Smooth muscle cell (in vitro differentiated cells): ENCODE data around the gene CHADL. TPM values are rescaled to one million over a fixed set of nuclear protein-coding genes. Genes with fewer than 3 reads are reported as not detected.

ENCODE experiments used
- DNase-seq: peaks from one replicate; lab custom pipeline; 2025; ENCODE audit not compliant: unreplicated experiment; lab: John Stamatoyannopoulos, UW
- H2AFZ ChIP-seq: fragments of 200-600 bp; sonication (generic); 2 replicates; pipeline ENCODE4 v1.6.0; 2016; ENCODE audit warnings: antibody characterized with exemption, low read depth, mild to moderate bottlenecking
- H3F3A ChIP-seq: fragments of 200-600 bp; sonication (generic); 2 replicates; pipeline ENCODE4 v1.6.0; 2017; ENCODE audit warnings: antibody characterized with exemption, low read depth
- H3K27ac ChIP-seq: fragments of 200-600 bp; sonication (generic); 2 replicates; pipeline ENCODE4 v1.5.1; 2016; ENCODE audit warnings: low read depth, mild to moderate bottlenecking
- H3K27me3 ChIP-seq: fragments of 200-600 bp; sonication (generic); 2 replicates; pipeline ENCODE4 v1.6.1; 2016; ENCODE audit warnings: low read depth, mild to moderate bottlenecking
- H3K36me3 ChIP-seq: fragments of 200-600 bp; sonication (generic); 2 replicates; pipeline ENCODE4 v1.5.1; 2016; ENCODE audit warnings: low read depth
- H3K4me1 ChIP-seq: fragments of 200-600 bp; sonication (generic); 2 replicates; pipeline ENCODE4 v1.5.1; 2016; ENCODE audit warnings: low read depth
- H3K4me2 ChIP-seq: fragments of 200-600 bp; sonication (generic); 2 replicates; pipeline ENCODE4 v1.6.0; 2016; ENCODE audit warnings: mild to moderate bottlenecking
- H3K4me3 ChIP-seq: fragments of 200-600 bp; sonication (generic); 2 replicates; pipeline ENCODE4 v1.5.1; 2016; ENCODE audit warnings: mild to moderate bottlenecking
- H3K79me2 ChIP-seq: fragments of 200-600 bp; sonication (generic); 2 replicates; pipeline ENCODE4 v1.6.0; 2016; ENCODE audit warnings: low read depth, mild to moderate bottlenecking
- H3K9ac ChIP-seq: fragments of 200-600 bp; sonication (generic); 2 replicates; pipeline ENCODE4 v1.6.0; 2016; ENCODE audit warnings: low read depth
- H3K9me3 ChIP-seq: fragments of 200-600 bp; sonication (generic); replicated peaks from 2 replicates; pipeline ENCODE4 v1.5.1; 2016; ENCODE audit warnings: low read depth
- H4K20me1 ChIP-seq: fragments of 200-600 bp; sonication (generic); 2 replicates; pipeline ENCODE4 v1.6.0; 2016; ENCODE audit warnings: low read depth
- WGBS: methylation state at CpG from one replicate; pipeline ENCODE4 v1.1.7; 2016; ENCODE audit warnings: low lambda C conversion rate; 5-methylcytosine and 5-hydroxymethylcytosine counted together
- polyA plus RNA-seq: library from polyadenylated mRNA; unstranded; fragments of >200 nt; fragmentation: Nextera tagmentation; extraction: Ambion mirVana; gene quantifications from 2 replicates; pipeline ENCODE4 v1.2.1, GENCODE V29; 2016
- total RNA-seq: library from RNA; depleted of rRNA; stranded (reverse); fragments of >200 nt; gene quantifications from 2 replicates; pipeline ENCODE4 v1.2.3, GENCODE V29; 2014
- TF ChIP-seq, protein P1 (sequence below): fragments of 200-600 bp; sonication (generic); IDR thresholded peaks from 2 replicates; pipeline ENCODE4 v1.5.1; 2017; ENCODE audit warnings: borderline replicate concordance, mild to moderate bottlenecking, antibody characterized with exemption; ENCODE audit not compliant: insufficient read depth, poor library complexity, severe bottlenecking

CHADL gene
- total and polyA plus RNA-seq, 2 experiments from 2014 or later: 0.17 TPM; not detected in 1

DNA sequence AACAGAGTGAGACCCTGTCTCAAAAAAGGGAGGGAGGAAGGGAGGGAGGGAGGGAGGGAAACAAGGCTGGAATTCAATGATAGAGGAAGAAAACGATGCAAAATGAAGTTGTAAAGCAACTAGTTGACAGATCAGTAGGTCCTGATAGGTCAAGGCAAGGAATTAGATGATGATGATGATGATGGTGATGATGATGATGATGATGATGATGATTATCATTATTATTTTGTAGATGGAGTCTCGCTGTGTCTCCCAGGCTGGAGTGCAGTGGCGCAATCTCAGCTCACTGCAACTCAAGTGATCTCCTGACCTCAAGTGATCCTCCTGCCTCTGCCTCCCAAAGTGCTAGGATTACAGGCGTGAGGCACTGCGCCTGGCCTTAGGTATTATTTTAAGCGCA lies 46.9 kb downstream of the CHADL start:
- Histone ChIP-seq H3F3A (no peaks in the 10 kb centered on the region), H3K79me2 (no peaks in the 10 kb centered on the region), H3K4me3 (no peak overlapping the region), H3K9ac (no peak overlapping the region), H3K4me2 (no peak overlapping the region), H3K4me1 (no peaks in the 10 kb centered on the region), H3K27ac (no peak overlapping the region), H3K36me3 (no peaks in the 10 kb centered on the region), H2AFZ (no peak overlapping the region), H4K20me1 (no peaks in the 10 kb centered on the region), H3K27me3 (no peaks in the 10 kb centered on the region), H3K9me3 (no peaks in the 10 kb centered on the region)
- TF ChIP-seq, protein P1, sequence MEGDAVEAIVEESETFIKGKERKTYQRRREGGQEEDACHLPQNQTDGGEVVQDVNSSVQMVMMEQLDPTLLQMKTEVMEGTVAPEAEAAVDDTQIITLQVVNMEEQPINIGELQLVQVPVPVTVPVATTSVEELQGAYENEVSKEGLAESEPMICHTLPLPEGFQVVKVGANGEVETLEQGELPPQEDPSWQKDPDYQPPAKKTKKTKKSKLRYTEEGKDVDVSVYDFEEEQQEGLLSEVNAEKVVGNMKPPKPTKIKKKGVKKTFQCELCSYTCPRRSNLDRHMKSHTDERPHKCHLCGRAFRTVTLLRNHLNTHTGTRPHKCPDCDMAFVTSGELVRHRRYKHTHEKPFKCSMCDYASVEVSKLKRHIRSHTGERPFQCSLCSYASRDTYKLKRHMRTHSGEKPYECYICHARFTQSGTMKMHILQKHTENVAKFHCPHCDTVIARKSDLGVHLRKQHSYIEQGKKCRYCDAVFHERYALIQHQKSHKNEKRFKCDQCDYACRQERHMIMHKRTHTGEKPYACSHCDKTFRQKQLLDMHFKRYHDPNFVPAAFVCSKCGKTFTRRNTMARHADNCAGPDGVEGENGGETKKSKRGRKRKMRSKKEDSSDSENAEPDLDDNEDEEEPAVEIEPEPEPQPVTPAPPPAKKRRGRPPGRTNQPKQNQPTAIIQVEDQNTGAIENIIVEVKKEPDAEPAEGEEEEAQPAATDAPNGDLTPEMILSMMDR: no peak
- DNase-seq: no peak
- 91% methylated on average over 6 of the region's 6 CpGs for WGBS

DNA sequence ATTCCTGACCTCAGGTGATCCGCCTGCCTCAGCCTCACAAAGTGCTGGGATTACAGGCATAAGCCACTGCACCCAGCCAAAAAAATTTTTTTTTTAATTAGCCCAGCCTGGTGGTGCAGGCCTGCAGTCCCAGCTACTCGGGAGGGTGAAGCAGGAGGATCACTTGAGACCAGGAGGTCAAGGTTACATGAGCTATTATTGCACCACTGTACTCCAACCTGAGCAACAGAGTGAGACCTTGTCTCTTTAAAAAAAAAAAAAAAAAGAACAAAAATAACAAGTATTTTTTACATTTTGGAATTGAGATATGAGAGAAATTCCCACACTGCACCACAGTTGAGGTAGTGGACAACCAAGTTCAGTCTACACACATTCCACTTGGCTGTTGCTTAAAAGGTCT lies 49.3 kb downstream of the CHADL start:
- TF ChIP-seq, protein P1: no peak
- H3K27ac ChIP-seq: no peak overlapping the region
- no peak overlapping the region for H3K4me3 ChIP-seq
- no peaks in the 10 kb centered on the region for H3K79me2 ChIP-seq
- DNase-seq: no peak
- no peaks in the 10 kb centered on the region for H3K36me3 ChIP-seq
- H3K27me3 ChIP-seq: no peaks in the 10 kb centered on the region
- no peaks in the 10 kb centered on the region for H3K4me1 ChIP-seq
- no peak overlapping the region for H3K9ac ChIP-seq
- no peaks in the 10 kb centered on the region for H3K9me3 ChIP-seq
- H3F3A ChIP-seq: no peaks in the 10 kb centered on the region
- no peak overlapping the region for H3K4me2 ChIP-seq
- no peaks in the 10 kb centered on the region for H4K20me1 ChIP-seq
- no peak overlapping the region for H2AFZ ChIP-seq
- WGBS: 93% methylated on average over 2 of the region's 2 CpGs

DNA sequence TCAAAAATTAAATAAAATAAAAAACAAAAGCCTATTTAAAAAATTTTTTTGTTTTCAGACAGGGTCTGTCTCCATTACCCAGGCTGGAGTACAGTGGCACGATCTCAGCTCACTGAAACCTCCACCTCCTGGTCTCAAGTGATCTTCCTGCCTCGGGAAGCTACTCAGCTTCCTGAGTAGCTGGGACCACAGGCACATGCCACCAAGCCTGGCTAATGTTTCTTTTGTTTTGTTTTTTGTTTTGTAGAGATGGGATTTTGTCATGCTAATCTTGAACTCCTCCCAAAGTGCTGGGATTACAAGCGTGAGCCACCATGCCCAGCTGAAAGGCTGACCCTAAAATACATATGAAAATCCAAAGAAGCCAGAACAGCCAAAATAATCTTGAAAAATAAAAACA lies 56.1 kb downstream of the CHADL start:
- DNase-seq: no peak
- no peak overlapping the region for H2AFZ ChIP-seq
- no peak overlapping the region for H3K9ac ChIP-seq
- H3K79me2 ChIP-seq: no peaks in the 10 kb centered on the region
- 48% methylated on average over 3 of the region's 3 CpGs for WGBS
- no peaks in the 10 kb centered on the region for H3K36me3 ChIP-seq
- TF ChIP-seq, protein P1: no peak
- H3F3A ChIP-seq: peaks cover 12% of the 10 kb centered on the region
- no peaks in the 10 kb centered on the region for H3K27me3 ChIP-seq
- no peaks in the 10 kb centered on the region for H3K9me3 ChIP-seq
- no peaks in the 10 kb centered on the region for H3K4me1 ChIP-seq
- H3K27ac ChIP-seq: no peak overlapping the region
- no peak overlapping the region for H3K4me3 ChIP-seq
- no peaks in the 10 kb centered on the region for H4K20me1 ChIP-seq
- H3K4me2 ChIP-seq: no peak overlapping the region
